ENCODE measurements around the gene SLC25A21.
"Not testable (repeated sequence)": the region's sequence is repeated elsewhere in the genome, so short reads cannot be mapped to it uniquely, and the experiment has no call there.

SLC25A21 gene

GRCh38 chr14:36817071-36817930, 355.1 kb downstream of the SLC25A21 start:
- no peak for DNase-seq

GRCh38 chr14:36816481-36816880, 355.9 kb downstream of the SLC25A21 start:
- DNase-seq = no peak

GRCh38 chr14:36814783-36815182, 357.6 kb downstream of the SLC25A21 start:
- DNase-seq = not testable (repeated sequence)

GRCh38 chr14:36810209-36810608, 362.2 kb downstream of the SLC25A21 start:
- no peak for DNase-seq

GRCh38 chr14:36807727-36808126, 364.7 kb downstream of the SLC25A21 start:
- DNase-seq = no peak

GRCh38 chr14:36805131-36805559, 367.3 kb downstream of the SLC25A21 start:
- no peak for DNase-seq

GRCh38 chr14:36797634-36798033, 374.8 kb downstream of the SLC25A21 start:
- DNase-seq = no peak

GRCh38 chr14:36791402-36791801, 381.0 kb downstream of the SLC25A21 start:
- DNase-seq = no peak

GRCh38 chr14:36785511-36785910, 386.9 kb downstream of the SLC25A21 start:
- no peak for DNase-seq

- no peak for DNase-seq
Measured at GRCh38 chr14:36784541-36784940, 387.9 kb downstream of the SLC25A21 start.

GRCh38 chr14:36781897-36782296, 390.5 kb downstream of the SLC25A21 start:
- no peak for DNase-seq

GRCh38 chr14:36773558-36773957, 398.8 kb downstream of the SLC25A21 start:
- DNase-seq = no peak

GRCh38 chr14:36773136-36773540, 399.3 kb downstream of the SLC25A21 start:
- peak in 1 of 5 experiments; percentile 2 for DNase-seq

GRCh38 chr14:36771028-36771640, 401.3 kb downstream of the SLC25A21 start:
- no peak for DNase-seq

- DNase-seq = no peak
Measured at GRCh38 chr14:36768638-36769337, 403.6 kb downstream of the SLC25A21 start.

- DNase-seq = no peak
Measured at GRCh38 chr14:36767603-36768281, 404.7 kb downstream of the SLC25A21 start.

GRCh38 chr14:36766974-36767373, 405.4 kb downstream of the SLC25A21 start:
- DNase-seq = no peak

GRCh38 chr14:36757734-36758601, 414.4 kb downstream of the SLC25A21 start:
- DNase-seq = no peak

GRCh38 chr14:36756226-36756625, 416.2 kb downstream of the SLC25A21 start:
- DNase-seq = no peak

GRCh38 chr14:36755756-36756155, 416.6 kb downstream of the SLC25A21 start:
- DNase-seq = no peak

GRCh38 chr14:36751920-36752319, 420.5 kb downstream of the SLC25A21 start:
- no peak for DNase-seq

- no peak for DNase-seq
Measured at GRCh38 chr14:36751106-36751505, 421.3 kb downstream of the SLC25A21 start.

Measured in T-helper 2 cell (primary cell).